ENCODE measurements around the gene MRC1.
A peak's percentile ranks its signal among the peaks of the same experiment; 100 is the strongest.

Gene MRC1

GRCh38 chr10:17871036-17871435 lies 61.9 kb downstream of the MRC1 start:
- TF ChIP-seq CEBPB (IDR thresholded peaks at IDR 0.05) (no peak), USF1 (IDR thresholded peaks at IDR 0.05) (no peak), CREB1 (IDR thresholded peaks at IDR 0.05; ENCODE audit: low read depth) (no peak), MAX (IDR thresholded peaks at IDR 0.05) (no peak), EGR1 (IDR thresholded peaks at IDR 0.05) (no peak), TCF12 (IDR thresholded peaks at IDR 0.05; ENCODE audit: low read depth) (no peak), FOXM1 (IDR thresholded peaks at IDR 0.05; ENCODE audit: borderline replicate concordance, low read depth) (no peak), YY1 (IDR thresholded peaks at IDR 0.05; ENCODE audit: low read depth) (no peak)

GRCh38 chr10:17872191-17873091 lies 63.3 kb downstream of the MRC1 start:
- peak; percentile 34 for TF ChIP-seq RAD21 (IDR thresholded peaks at IDR 0.05; ENCODE audit: low read depth)
- TF ChIP-seq EP300 (IDR thresholded peaks at IDR 0.05; ENCODE audit: borderline replicate concordance) = no peak

GRCh38 chr10:17873946-17874345 lies 64.8 kb downstream of the MRC1 start:
- TF ChIP-seq TEAD4 (IDR thresholded peaks at IDR 0.05) = no peak
- no peak for TF ChIP-seq MAX (IDR thresholded peaks at IDR 0.05)
- no peak for TF ChIP-seq ZBTB7A (IDR thresholded peaks at IDR 0.05; ENCODE audit: low read depth)
- TF ChIP-seq FOXM1 (IDR thresholded peaks at IDR 0.05; ENCODE audit: borderline replicate concordance, low read depth) = no peak

GRCh38 chr10:17877121-17877520 lies 68.0 kb downstream of the MRC1 start:
- no peak for TF ChIP-seq EGR1 (IDR thresholded peaks at IDR 0.05)
- no peak for TF ChIP-seq FOXM1 (IDR thresholded peaks at IDR 0.05; ENCODE audit: borderline replicate concordance, low read depth)
- no peak for TF ChIP-seq TCF12 (IDR thresholded peaks at IDR 0.05; ENCODE audit: low read depth)
- no peak for TF ChIP-seq CREB1 (IDR thresholded peaks at IDR 0.05; ENCODE audit: low read depth)
- TF ChIP-seq CEBPB (IDR thresholded peaks at IDR 0.05) = no peak
- no peak for TF ChIP-seq RAD21 (IDR thresholded peaks at IDR 0.05; ENCODE audit: low read depth)
- no peak for TF ChIP-seq EP300 (IDR thresholded peaks at IDR 0.05; ENCODE audit: borderline replicate concordance)
- TF ChIP-seq TAF1 (IDR thresholded peaks at IDR 0.05; ENCODE audit: low read depth) = no peak
- no peak for TF ChIP-seq USF1 (IDR thresholded peaks at IDR 0.05)
- TF ChIP-seq REST (IDR thresholded peaks at IDR 0.05; ENCODE audit: low read depth) = no peak
- no peak for TF ChIP-seq MAX (IDR thresholded peaks at IDR 0.05)

- TF ChIP-seq CEBPB (IDR thresholded peaks at IDR 0.05) (no peak), NFIC (IDR thresholded peaks at IDR 0.05) (no peak), FOXM1 (IDR thresholded peaks at IDR 0.05; ENCODE audit: borderline replicate concordance, low read depth) (no peak), TEAD4 (IDR thresholded peaks at IDR 0.05) (no peak), REST (IDR thresholded peaks at IDR 0.05; ENCODE audit: low read depth) (no peak), USF1 (IDR thresholded peaks at IDR 0.05) (no peak), MAX (IDR thresholded peaks at IDR 0.05) (no peak), TCF12 (IDR thresholded peaks at IDR 0.05; ENCODE audit: low read depth) (no peak), ZBTB7A (IDR thresholded peaks at IDR 0.05; ENCODE audit: low read depth) (no peak), EP300 (IDR thresholded peaks at IDR 0.05; ENCODE audit: borderline replicate concordance) (no peak), RAD21 (IDR thresholded peaks at IDR 0.05; ENCODE audit: low read depth) (no peak), CREB1 (IDR thresholded peaks at IDR 0.05; ENCODE audit: low read depth) (no peak), TAF1 (IDR thresholded peaks at IDR 0.05; ENCODE audit: low read depth) (no peak), EGR1 (IDR thresholded peaks at IDR 0.05) (no peak), YY1 (IDR thresholded peaks at IDR 0.05; ENCODE audit: low read depth) (no peak)
Measured at GRCh38 chr10:17878896-17879295, 69.7 kb downstream of the MRC1 start.
